Body of pancreas (tissue), 4 donors: ENCODE results near the gene ZNF488. TPM values are rescaled to one million over a fixed set of nuclear protein-coding genes. Genes with fewer than 3 reads are reported as not detected.
"Not testable (repeated sequence)": the region's sequence is repeated elsewhere in the genome, so short reads cannot be mapped to it uniquely, and the experiment has no call there.

Experiments used
- ATAC-seq: fragments of 150-250 bp; one replicate; pipeline ENCODE4 v1.9.1; 2016
- DNase-seq, 4 donors: peaks; one replicate each; pipeline ENCODE4 v3.0.0-alpha.2; 2019
- H3K27ac ChIP-seq, 4 donors: fragments of 200-600 bp; sonication (generic); 1 replicate in 3 of 4; 2 replicates in 1 of 4; pipeline versions ENCODE4 v1.5.1 to v1.6.1; 2016 to 2019; ENCODE audit warnings: mild to moderate bottlenecking in 1 of 4, mixed read lengths in 1 of 4, moderate library complexity in 1 of 4
- H3K27me3 ChIP-seq, 2 donors: fragments of 200-600 bp; sonication (generic); one replicate each; pipeline ENCODE4 v1.6.0; 2016; ENCODE audit warnings: mild to moderate bottlenecking in 1 of 2
- H3K36me3 ChIP-seq, 2 donors: fragments of 200-600 bp; sonication (generic); replicated peaks in 1 of 2; 2 replicates each; pipeline ENCODE4 v1.5.1; 2016; ENCODE audit warnings: low read depth in 2 of 2; ENCODE audit not compliant: insufficient read depth in 1 of 2
- H3K4me1 ChIP-seq: fragments of 200-600 bp; sonication (generic); one replicate; pipeline ENCODE4 v1.6.0; 2016
- H3K4me3 ChIP-seq, 2 donors: fragments of 200-600 bp; sonication (generic); 1 replicate in 1 of 2; 2 replicates in 1 of 2; pipeline ENCODE4 v1.5.1; 2016 to 2019
- H3K9me3 ChIP-seq, 3 donors: fragments of 200-600 bp; sonication (generic); 1 replicate in 2 of 3; 2 replicates in 1 of 3; pipeline ENCODE4 v1.5.1; 2016
- POLR2A ChIP-seq, 3 donors: fragments of 450-650 bp; IDR thresholded peaks; one replicate each; pipeline ENCODE4 v1.6.1; 2016; ENCODE audit warnings: antibody characterized with exemption in 3 of 3, mild to moderate bottlenecking in 2 of 3
- WGBS, 2 donors: methylation state at CpG; one replicate each; pipeline ENCODE4 v1.1.5; 2017; 5-methylcytosine and 5-hydroxymethylcytosine counted together
- intact Hi-C: fragments of 100-400 bp; cut with DNase I; formaldehyde crosslinking; loops from one replicate; pipeline ENCODE4 v1.15.1; 2023
- total RNA-seq, 2 donors: library from RNA; depleted of rRNA; stranded (reverse); fragments of >200 nt; gene quantifications; one replicate each; pipeline ENCODE4 v1.1.0, GENCODE V29; 2016
- TF ChIP-seq, protein P1 (sequence below), 7 experiments: fragments of 450-650 bp in 4 of 7; fragments of 200-600 bp in 3 of 7; sonication (generic) in 3 of 7; IDR thresholded peaks; one replicate each; pipeline ENCODE4 v1.5.1; 2016 to 2019; ENCODE audit warnings: antibody characterized with exemption in 7 of 7

The ZNF488 gene
- total RNA-seq, 2 donors from 2014 or later: 0.26 TPM; not detected in 1

DNA sequence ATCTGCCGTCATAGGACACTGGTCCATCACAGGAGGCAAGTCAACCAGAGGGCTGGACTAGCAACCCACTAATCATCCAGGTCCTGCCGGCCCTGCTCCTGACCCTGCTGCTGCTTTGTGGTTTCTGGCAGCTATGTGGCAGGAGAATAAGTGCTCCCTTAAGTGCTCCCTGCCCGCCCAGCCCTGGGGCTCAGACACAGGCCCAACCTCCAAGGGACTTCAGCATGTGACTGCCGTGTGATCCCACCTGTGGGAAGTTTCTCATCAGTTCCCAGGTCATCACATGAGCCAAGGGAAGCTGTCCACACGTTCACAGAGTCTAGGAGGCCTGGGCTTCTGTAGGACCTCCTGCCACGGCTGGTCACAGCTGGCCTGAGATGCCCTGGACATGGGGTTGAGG lies 34.2 kb upstream of the ZNF488 start:
- Histone ChIP-seq H3K4me1 (no peaks in the 10 kb centered on the region), H3K9me3 (no peaks in the 10 kb centered on the region), H3K36me3 (no peaks in the 10 kb centered on the region), H3K27ac (no peak overlapping the region), H3K4me3 (no peak overlapping the region), H3K27me3 (no peaks in the 10 kb centered on the region)
- ATAC-seq (no peak), DNase-seq (no peak)
- WGBS, 2 donors: 85 to 100% methylated on average over 1 to 6 of the region's 6 CpGs
- intact Hi-C loops: no loop called here
- TF ChIP-seq, protein P1, sequence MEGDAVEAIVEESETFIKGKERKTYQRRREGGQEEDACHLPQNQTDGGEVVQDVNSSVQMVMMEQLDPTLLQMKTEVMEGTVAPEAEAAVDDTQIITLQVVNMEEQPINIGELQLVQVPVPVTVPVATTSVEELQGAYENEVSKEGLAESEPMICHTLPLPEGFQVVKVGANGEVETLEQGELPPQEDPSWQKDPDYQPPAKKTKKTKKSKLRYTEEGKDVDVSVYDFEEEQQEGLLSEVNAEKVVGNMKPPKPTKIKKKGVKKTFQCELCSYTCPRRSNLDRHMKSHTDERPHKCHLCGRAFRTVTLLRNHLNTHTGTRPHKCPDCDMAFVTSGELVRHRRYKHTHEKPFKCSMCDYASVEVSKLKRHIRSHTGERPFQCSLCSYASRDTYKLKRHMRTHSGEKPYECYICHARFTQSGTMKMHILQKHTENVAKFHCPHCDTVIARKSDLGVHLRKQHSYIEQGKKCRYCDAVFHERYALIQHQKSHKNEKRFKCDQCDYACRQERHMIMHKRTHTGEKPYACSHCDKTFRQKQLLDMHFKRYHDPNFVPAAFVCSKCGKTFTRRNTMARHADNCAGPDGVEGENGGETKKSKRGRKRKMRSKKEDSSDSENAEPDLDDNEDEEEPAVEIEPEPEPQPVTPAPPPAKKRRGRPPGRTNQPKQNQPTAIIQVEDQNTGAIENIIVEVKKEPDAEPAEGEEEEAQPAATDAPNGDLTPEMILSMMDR (IDR thresholded peaks at IDR 0.05): no peak
- TF ChIP-seq POLR2A (IDR thresholded peaks at IDR 0.05): no peak

DNA sequence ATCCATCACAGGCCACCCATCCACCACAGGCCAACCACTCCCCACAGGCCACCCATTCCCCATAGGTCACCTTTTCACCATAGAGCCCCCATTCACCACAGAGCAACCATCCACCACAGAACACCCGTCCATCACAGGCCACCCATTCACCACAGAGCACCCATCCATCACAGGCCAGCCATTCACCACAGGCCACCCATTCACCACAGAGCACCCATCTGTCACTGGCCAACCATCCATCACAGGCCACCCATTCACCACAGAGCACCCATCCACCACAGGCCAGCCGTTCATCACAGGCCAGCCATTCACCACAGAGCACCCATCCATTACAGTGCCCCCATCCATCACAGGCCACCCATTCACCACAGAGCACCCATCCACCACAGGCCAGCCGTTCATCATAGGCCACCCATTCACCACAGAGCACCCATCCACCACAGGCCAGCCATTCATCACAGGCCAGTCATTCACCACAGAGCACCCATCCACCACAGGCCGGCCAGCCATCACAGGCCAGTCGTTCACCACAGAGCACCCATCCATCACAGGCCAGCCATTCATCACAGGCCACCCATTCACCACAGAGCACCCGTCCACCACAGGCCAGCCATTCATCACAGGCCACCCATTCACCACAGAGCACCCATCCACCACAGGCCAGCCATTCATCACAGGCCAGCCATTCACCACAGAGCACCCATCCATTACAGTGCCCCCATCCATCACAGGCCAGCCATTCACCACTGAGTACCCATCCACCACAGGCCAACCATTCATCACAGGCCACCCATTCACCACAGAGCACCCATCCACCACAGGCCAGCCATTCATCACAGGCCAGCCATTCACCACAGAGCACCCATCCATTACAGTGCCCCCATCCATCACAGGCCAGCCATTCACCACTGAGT lies 32.5 kb upstream of the ZNF488 start:
- H3K4me1 ChIP-seq, ATAC-seq, H3K36me3 ChIP-seq, H3K27me3 ChIP-seq, H3K4me3 ChIP-seq, intact Hi-C loops, H3K9me3 ChIP-seq, DNase-seq, H3K27ac ChIP-seq: not testable (repeated sequence)
- 88 to 89% methylated on average over 6 of the region's 6 CpGs for WGBS, 2 donors

DNA sequence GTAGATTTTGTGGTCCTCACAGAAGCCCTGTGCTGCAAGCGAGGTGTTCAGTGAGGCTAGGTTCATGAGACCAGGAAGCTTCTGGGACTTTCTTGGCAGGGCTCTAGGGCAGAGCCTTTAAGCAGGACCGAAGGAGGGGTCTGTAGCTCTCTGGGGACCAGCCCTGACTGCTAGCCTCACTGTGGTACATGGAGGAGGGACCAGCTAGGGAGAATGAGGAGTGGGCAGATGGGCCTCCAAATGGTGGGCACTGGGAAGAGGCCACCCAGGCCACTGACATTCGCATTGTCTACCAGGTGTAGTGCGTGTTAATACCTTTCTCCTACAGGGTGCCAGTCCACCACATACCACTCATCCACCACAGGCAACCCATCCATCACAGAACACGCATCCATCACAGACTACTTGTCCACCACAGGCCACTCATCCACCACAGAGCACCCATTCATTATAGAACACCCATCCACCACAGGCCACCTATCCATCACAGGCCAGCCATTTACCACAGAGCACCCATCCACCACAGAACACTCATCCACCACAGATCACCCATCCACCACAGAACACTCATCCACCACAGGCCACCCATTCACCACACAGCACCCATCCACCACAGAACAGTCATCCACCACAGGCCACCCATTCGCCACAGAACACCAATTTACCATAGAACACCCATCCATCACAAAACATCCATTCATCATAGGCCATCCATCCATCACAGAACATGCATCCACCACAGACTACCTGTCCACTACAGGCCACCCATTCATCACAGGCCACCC lies 31.6 kb upstream of the ZNF488 start:
- Histone ChIP-seq H3K4me3 (no peak overlapping the region), H3K9me3 (no peaks in the 10 kb centered on the region), H3K36me3 (no peaks in the 10 kb centered on the region), H3K27me3 (no peaks in the 10 kb centered on the region), H3K27ac (no peak overlapping the region), H3K4me1 (no peaks in the 10 kb centered on the region)
- no peak for TF ChIP-seq POLR2A (IDR thresholded peaks at IDR 0.05)
- TF ChIP-seq, protein P1 (IDR thresholded peaks at IDR 0.05): no peak
- DNase-seq (no peak), ATAC-seq (no peak)
- intact Hi-C loops: no loop called here
- WGBS, 2 donors: 90 to 92% methylated on average over 5 to 6 of the region's 6 CpGs

DNA sequence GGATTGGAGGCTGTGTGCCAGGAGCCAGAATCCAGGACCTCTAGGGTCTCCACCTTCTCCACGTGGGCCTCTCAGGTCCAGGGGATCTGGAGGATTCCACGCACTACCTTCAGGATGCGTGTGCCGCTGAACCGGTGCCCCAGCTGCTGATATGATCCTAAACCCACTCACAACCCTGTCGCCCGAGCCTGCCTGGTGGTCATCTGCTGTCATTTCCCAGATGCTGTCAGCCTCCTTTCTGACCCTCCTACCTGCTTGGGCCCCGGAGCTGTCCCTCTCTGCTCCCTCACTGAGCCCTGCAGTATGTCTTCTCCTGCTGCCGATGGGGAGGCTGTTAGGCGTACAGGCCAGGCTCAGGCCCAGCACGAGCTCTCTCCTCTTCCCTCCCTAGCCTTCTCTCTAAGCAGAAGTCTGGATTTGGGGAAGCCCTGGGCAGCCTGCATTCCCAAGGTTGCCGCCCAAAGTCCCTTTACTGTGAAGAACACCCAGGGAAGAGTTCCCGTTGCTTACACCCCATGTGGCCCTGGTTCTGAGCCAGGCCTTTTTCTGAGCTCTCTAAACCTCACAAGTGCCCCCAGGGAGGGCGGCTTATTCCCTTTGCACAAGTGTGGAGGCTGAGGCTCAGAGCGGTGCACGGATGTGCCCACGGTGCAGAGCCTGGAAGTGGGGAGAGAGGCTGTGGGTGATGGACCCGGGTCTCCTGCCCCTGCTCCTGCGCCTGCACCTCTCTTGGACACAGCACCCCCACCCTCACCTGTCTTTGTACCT lies 30.8 kb upstream of the ZNF488 start:
- Histone ChIP-seq H3K4me1 (no peaks in the 10 kb centered on the region), H3K27ac (no peak overlapping the region), H3K9me3 (no peaks in the 10 kb centered on the region), H3K4me3 (no peak overlapping the region), H3K36me3 (no peaks in the 10 kb centered on the region), H3K27me3 (no peaks in the 10 kb centered on the region)
- 71 to 75% methylated on average over 7 to 17 of the region's 19 CpGs for WGBS, 2 donors
- intact Hi-C loops: no loop called here
- TF ChIP-seq POLR2A (IDR thresholded peaks at IDR 0.05): no peak
- TF ChIP-seq, protein P1 (IDR thresholded peaks at IDR 0.05): no peak
- ATAC-seq: no peak
- DNase-seq: no peak

DNA sequence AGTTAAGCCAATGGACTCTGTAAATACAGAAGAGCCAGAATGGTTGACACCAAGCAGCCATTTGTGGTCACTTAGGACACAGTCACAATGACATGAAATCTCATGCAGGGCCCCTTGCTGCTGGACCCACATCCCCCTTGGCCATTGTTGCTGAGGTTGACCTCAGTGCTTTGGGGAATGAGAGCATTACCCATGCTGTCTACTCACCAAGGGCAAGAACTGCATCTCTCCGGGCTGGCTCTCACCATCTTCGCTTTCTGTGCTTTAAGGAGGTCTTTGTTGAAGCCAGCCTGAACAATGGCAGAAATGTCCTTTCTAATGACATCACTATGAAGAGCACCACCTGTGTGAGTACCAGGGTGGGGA lies 30.1 kb upstream of the ZNF488 start:
- H3K36me3 ChIP-seq: no peaks in the 10 kb centered on the region
- H3K4me3 ChIP-seq: no peak overlapping the region
- no peaks in the 10 kb centered on the region for H3K27me3 ChIP-seq
- no peaks in the 10 kb centered on the region for H3K4me1 ChIP-seq
- TF ChIP-seq, protein P1 (IDR thresholded peaks at IDR 0.05): no peak
- no peak for TF ChIP-seq POLR2A (IDR thresholded peaks at IDR 0.05)
- H3K9me3 ChIP-seq: no peaks in the 10 kb centered on the region
- 100% methylated on average over 2 of the region's 2 CpGs for WGBS, 2 donors
- DNase-seq: no peak
- no peak overlapping the region for H3K27ac ChIP-seq
- ATAC-seq: no peak
- intact Hi-C loops: no loop called here
